ENCODE measurements around the gene ST6GALNAC3.

DNA sequence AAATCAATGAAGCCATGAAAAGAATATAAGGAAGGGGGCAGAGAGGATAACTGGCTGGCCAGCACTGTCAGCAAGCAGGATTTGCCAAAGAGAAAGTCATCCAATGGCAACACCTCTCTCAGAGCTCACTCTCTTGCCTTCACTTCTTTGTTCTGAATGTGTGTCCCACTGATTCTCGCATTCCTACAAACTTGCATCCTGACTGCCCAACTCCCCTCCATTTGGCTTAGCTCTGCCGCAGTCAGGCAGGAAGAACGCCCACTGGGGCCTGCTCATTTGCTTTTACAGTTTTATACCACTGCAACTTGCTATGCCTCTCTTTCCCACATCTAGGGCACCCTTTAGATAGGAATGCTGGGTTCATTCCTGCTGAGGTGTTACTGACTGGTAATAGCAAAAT is 428.6 kb downstream of the ST6GALNAC3 start:
- TF ChIP-seq, protein P1, sequence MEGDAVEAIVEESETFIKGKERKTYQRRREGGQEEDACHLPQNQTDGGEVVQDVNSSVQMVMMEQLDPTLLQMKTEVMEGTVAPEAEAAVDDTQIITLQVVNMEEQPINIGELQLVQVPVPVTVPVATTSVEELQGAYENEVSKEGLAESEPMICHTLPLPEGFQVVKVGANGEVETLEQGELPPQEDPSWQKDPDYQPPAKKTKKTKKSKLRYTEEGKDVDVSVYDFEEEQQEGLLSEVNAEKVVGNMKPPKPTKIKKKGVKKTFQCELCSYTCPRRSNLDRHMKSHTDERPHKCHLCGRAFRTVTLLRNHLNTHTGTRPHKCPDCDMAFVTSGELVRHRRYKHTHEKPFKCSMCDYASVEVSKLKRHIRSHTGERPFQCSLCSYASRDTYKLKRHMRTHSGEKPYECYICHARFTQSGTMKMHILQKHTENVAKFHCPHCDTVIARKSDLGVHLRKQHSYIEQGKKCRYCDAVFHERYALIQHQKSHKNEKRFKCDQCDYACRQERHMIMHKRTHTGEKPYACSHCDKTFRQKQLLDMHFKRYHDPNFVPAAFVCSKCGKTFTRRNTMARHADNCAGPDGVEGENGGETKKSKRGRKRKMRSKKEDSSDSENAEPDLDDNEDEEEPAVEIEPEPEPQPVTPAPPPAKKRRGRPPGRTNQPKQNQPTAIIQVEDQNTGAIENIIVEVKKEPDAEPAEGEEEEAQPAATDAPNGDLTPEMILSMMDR (IDR thresholded peaks at IDR 0.05), result no peak
- TF ChIP-seq POLR2A (IDR thresholded peaks at IDR 0.05), result no peak
